HEK293 (cell line): Measurements from ENCODE around the gene IRX3.

Experiments
- CTCF ChIA-PET: fragments of 350-600 bp; formaldehyde crosslinking; extraction: SDS; loops from one replicate; lab custom pipeline; 2021; ENCODE audit warnings: antibody characterized with exemption; lab: Yijun Ruan, JAX
- POLR2A ChIA-PET: fragments of 300-600 bp; formaldehyde crosslinking; extraction: SDS; loops from one replicate; lab custom pipeline; 2020; ENCODE audit warnings: antibody characterized with exemption, inconsistent platforms; lab: Yijun Ruan, JAX
- H3K27ac ChIP-seq: fragments of 200-500 bp; sonication (Bioruptor generic); 2 replicates; pipeline ENCODE4 v1.5.1; 2014; ENCODE audit warnings: low read depth, low read length, control low read depth, inconsistent platforms; ENCODE audit errors: extremely low read depth
- H3K36me3 ChIP-seq, 2 experiments: fragments of 200-500 bp in 1 of 2; sonication (Bioruptor generic) in 1 of 2; 1 replicate in 1 of 2; 2 replicates in 1 of 2; pipeline ENCODE4 v1.5.1; 2014 to 2017; ENCODE audit warnings: inconsistent platforms in 2 of 2, low read length in 2 of 2; ENCODE audit not compliant: control insufficient read depth in 2 of 2, insufficient read depth in 1 of 2
- H3K4me1 ChIP-seq: fragments of 200-500 bp; sonication (Bioruptor generic); 2 replicates; pipeline ENCODE4 v1.5.1; 2014; ENCODE audit warnings: mild to moderate bottlenecking, low read length, inconsistent platforms; ENCODE audit not compliant: control insufficient read depth, insufficient read depth
- H3K4me3 ChIP-seq: 2 replicates; pipeline ENCODE4 v1.5.1; 2011; ENCODE audit warnings: low read depth, mild to moderate bottlenecking, control low read depth, low read length, moderate library complexity
- H3K9me3 ChIP-seq: fragments of 200-500 bp; sonication (Bioruptor generic); 2 replicates; pipeline ENCODE4 v1.5.1; 2014; ENCODE audit warnings: low read depth, low read length, inconsistent platforms; ENCODE audit not compliant: control insufficient read depth, insufficient read depth
- MEIS1 ChIP-seq: sonication (generic); formaldehyde crosslinking; IDR thresholded peaks from 2 replicates; pipeline ENCODE4 v1.8.1; 2022; ENCODE audit warnings: missing genetic modification reagents, mild to moderate bottlenecking, borderline replicate concordance
- SP7 ChIP-seq: fragments of 450-650 bp; formaldehyde crosslinking; IDR thresholded peaks from 2 replicates; pipeline ENCODE4 v1.5.1; 2016; ENCODE audit warnings: missing biosample characterization, missing genetic modification characterization
- TRIM28 ChIP-seq: IDR thresholded peaks from 2 replicates; pipeline ENCODE4 v1.6.1; 2011; ENCODE audit warnings: low read length, control low read depth, borderline replicate concordance
- WT1 ChIP-seq: fragments of 450-650 bp; formaldehyde crosslinking; IDR thresholded peaks from 2 replicates; pipeline ENCODE4 v1.5.1; 2016; ENCODE audit warnings: missing biosample characterization, missing genetic modification characterization
- ZBTB21 ChIP-seq: fragments of 450-650 bp; formaldehyde crosslinking; IDR thresholded peaks from 2 replicates; pipeline ENCODE4 v1.5.1; 2017; ENCODE audit warnings: missing biosample characterization, missing genetic modification characterization
- ZNF112 ChIP-seq: fragments of 450-650 bp; formaldehyde crosslinking; IDR thresholded peaks from 2 replicates; pipeline ENCODE4 v1.5.0; 2017; ENCODE audit warnings: missing biosample characterization, missing genetic modification characterization
- ZNF114 ChIP-seq: fragments of 450-650 bp; formaldehyde crosslinking; IDR thresholded peaks from 2 replicates; pipeline ENCODE4 v1.5.0; 2017; ENCODE audit warnings: missing biosample characterization, missing genetic modification characterization
- ZNF121 ChIP-seq: fragments of 450-650 bp; formaldehyde crosslinking; IDR thresholded peaks from 2 replicates; pipeline ENCODE4 v1.5.1; 2016; ENCODE audit warnings: missing biosample characterization, missing genetic modification characterization
- ZNF146 ChIP-seq: fragments of 450-650 bp; formaldehyde crosslinking; IDR thresholded peaks from 2 replicates; pipeline ENCODE4 v1.5.1; 2016; ENCODE audit warnings: missing biosample characterization, missing genetic modification characterization
- ZNF2 ChIP-seq: fragments of 450-650 bp; formaldehyde crosslinking; IDR thresholded peaks from 2 replicates; pipeline ENCODE4 v1.5.1; 2016; ENCODE audit warnings: missing biosample characterization, missing genetic modification characterization
- ZNF248 ChIP-seq: fragments of 450-650 bp; formaldehyde crosslinking; IDR thresholded peaks from 2 replicates; pipeline ENCODE4 v1.5.1; 2017; ENCODE audit warnings: missing biosample characterization, missing genetic modification characterization
- ZNF350 ChIP-seq: fragments of 450-650 bp; formaldehyde crosslinking; IDR thresholded peaks from 2 replicates; pipeline ENCODE4 v1.5.0; 2017; ENCODE audit warnings: missing biosample characterization, mild to moderate bottlenecking, missing genetic modification characterization
- ZNF366 ChIP-seq: fragments of 450-650 bp; formaldehyde crosslinking; conservative IDR thresholded peaks from 2 replicates; pipeline ENCODE4 v1.5.1; 2016; ENCODE audit warnings: missing biosample characterization, missing genetic modification characterization
- ZNF530 ChIP-seq: fragments of 450-650 bp; formaldehyde crosslinking; IDR thresholded peaks from 2 replicates; pipeline ENCODE4 v1.5.1; 2016; ENCODE audit warnings: low read depth, missing biosample characterization, missing genetic modification characterization
- ZNF621 ChIP-seq: fragments of 450-650 bp; formaldehyde crosslinking; IDR thresholded peaks from 2 replicates; pipeline ENCODE4 v1.5.1; 2017; ENCODE audit warnings: missing biosample characterization, missing genetic modification characterization
- ZNF670 ChIP-seq: fragments of 450-650 bp; formaldehyde crosslinking; IDR thresholded peaks from 2 replicates; pipeline ENCODE4 v1.5.1; 2016; ENCODE audit warnings: missing biosample characterization, missing genetic modification characterization, low read depth
- ZNF777 ChIP-seq: fragments of 450-650 bp; formaldehyde crosslinking; IDR thresholded peaks from 2 replicates; pipeline ENCODE4 v1.5.1; 2017; ENCODE audit warnings: missing biosample characterization, missing genetic modification characterization, borderline replicate concordance
- TF ChIP-seq, protein P1 (sequence below): fragments of 450-650 bp; formaldehyde crosslinking; IDR thresholded peaks from 2 replicates; pipeline ENCODE4 v1.5.1; 2017; ENCODE audit warnings: missing biosample characterization, missing genetic modification characterization
- TF ChIP-seq, protein P2 (sequence below): fragments of 450-650 bp; formaldehyde crosslinking; IDR thresholded peaks from 2 replicates; pipeline ENCODE4 v1.5.1; 2016; ENCODE audit warnings: missing biosample characterization, missing genetic modification characterization

IRX3 gene

DNA sequence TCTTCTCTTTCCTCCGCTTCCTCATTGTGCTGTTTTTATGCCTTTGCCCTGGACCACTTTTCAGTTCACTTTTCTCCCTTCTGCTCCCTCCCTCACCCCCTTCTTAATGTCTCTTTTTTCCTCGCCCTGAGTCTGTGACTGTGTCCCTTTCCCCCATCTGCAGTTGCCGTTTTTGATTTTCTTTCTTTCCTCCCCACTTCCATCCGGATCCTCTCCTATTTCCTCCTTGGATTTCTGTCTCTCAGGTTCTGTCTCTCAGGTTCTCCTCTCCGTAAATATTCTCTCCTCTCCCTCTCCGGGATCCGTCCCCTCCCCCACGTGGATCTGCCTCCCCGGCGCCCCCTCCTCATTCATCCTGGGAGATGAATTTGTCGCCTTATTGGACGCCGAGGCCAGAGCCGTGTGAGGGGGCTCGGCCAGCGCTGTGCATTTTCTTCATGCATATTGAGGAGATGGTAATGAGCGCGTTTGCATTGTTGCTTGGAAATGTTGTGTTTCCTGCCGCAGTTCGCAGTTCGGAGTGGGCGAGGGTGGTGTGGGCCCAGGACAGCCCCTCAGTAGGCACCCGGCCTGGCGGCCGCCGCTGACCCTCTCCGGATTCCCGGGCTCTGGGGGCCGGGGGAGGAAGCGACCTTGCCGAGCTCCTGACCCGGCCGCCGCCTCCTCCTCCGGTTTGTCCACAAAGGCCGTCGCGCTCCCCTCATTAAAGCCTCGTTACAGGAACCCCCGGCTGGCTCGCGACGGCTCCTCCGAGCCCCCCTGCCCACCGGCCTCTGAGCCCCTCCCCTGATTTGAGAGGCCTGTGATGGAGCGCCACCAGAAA lies 4.5 kb upstream of the IRX3 start:
- no peak overlapping the region for H3K4me3 ChIP-seq
- no peaks in the 10 kb centered on the region for H3K36me3 ChIP-seq
- ChIA-PET POLR2A (no interaction called here), CTCF (no interaction called here)
- H3K9me3 ChIP-seq: no peaks in the 10 kb centered on the region
- H3K4me1 ChIP-seq: 0 out of 2 replicates have a peak, but pooled peaks cover 2% of the 10 kb centered on the region
- TF ChIP-seq ZNF366 (tag by site-specific recombination) (0 out of 2 replicates have a peak, but pooled peaks have one; percentile 28), ZNF121 (tag by site-specific recombination) (no peak)
- no peak overlapping the region for H3K27ac ChIP-seq

DNA sequence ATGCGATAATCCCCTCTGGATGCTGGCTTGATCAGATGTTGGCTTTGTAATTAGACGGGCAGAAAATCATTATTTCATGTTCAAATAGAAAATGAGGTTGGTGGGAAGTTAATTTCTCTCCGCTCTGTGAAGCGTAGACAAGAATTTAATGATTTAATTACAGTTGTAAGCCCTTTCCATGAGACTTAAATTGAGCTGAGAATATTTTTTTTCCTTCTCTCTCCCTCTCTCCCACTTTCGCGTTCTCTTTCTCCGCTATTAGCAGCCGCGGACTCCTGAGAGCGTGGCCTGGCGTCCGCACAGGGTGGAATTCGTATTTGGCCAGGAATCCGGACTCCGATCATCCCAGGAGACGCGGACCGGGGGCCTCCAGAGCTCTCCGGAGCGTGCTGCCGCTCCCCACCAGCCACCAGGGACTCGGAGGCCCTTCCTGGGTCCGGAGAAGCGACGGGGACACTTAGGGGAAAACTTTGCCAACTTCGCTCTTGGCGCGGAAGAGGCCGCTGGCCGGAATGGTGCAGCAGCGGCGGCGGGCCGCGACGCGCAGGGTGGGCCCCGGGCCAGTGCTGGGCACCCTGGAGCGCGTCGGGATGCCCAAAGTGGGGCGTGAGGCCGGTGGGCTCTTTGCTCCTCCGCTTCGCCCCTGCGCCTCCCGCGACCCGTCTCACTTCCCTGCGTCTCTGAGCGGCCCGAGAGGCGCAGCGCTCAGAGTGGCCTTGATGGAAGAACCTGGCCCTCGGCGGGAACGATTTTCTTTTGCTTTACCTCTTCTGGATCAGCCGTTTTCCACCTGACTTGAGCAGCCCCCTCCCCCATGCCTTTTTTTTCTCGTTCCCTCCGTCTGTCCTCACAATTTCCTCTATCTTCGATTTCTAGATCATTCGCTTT lies 3.6 kb upstream of the IRX3 start:
- Histone ChIP-seq H3K36me3 (no peaks in the 10 kb centered on the region), H3K27ac (no peak overlapping the region), H3K4me3 (no peak overlapping the region), H3K9me3 (no peaks in the 10 kb centered on the region), H3K4me1 (0 out of 2 replicates have a peak, but pooled peaks cover 2% of the 10 kb centered on the region)
- TF ChIP-seq ZNF350 (no peak), TRIM28 (peak; percentile 5; the same call in 1 of the 2 replicates)
- POLR2A ChIA-PET: interaction anchor here (0.6 kb wide), 1 partner anchor 57 kb away, joined by 3 read pairs; no protein-coding TSS in a partner anchor
- CTCF ChIA-PET: no interaction called here

DNA sequence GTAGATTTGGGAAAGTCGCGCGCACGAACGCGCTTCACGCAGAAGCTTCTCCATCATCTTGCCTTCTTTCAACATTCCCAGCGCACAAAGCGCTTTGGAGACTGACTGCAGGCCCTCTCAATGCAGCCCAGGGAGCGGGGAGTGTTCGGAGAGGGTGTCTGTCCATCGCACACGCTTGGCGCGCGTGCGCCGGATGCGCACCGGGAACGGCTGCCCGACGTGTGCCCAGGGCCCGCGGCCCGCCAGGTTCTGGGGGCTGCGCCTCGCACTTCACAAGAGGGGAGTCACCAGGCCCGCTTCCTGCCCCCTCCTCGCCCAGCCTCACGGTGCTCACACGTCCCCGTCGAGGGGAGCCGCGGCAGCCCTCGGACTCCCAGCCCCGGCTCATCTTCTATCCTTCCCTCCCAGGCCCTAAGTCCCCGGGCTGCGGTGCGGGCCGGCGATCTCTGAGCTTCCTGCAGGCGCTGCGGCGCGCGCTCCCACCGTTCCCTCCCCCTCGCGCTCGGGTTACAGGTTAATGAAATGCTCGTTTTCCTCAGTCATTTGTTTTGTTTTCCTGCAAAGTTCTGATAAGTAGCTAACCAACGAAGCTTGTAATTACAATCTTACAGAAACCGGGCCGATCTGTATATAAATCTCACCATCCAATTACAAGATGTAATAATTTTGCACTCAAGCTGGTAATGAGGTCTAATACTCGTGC lies 2.8 kb upstream of the IRX3 start:
- ChIA-PET POLR2A (interaction anchor here (0.6 to 0.7 kb wide), 2 partner anchors 57 to 547 kb away, joined by 3 read pairs; no protein-coding TSS in a partner anchor), CTCF (no interaction called here)
- no peak overlapping the region for H3K4me3 ChIP-seq

DNA sequence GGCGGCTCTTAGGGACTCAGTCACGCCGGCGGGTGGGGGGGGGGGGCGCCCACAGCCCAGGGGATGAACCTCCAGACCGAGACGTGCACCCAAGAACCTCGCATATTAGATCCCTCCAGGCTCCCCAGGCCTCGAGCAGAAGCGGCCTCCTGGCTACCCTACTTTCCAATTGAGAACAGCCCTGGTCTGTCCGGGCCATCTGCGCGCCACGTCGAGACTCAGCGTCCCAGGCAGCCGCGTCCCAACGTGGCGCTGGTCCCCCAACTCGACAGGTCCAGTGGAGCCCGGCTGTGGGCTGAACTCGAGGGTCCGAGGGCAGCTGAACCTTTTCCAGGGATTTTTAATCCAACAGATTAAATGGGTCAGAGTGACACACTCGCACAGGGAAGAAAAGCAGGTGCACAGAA lies 2.3 kb upstream of the IRX3 start:
- Histone ChIP-seq H3K27ac (no peak overlapping the region), H3K4me1 (0 out of 2 replicates have a peak, but pooled peaks cover 2% of the 10 kb centered on the region), H3K36me3 (peaks cover 0 to 4% of the 10 kb centered on the region in 2 experiments; a peak in 2 of 3 replicates), H3K9me3 (no peaks in the 10 kb centered on the region), H3K4me3 (no peak overlapping the region)
- ChIA-PET POLR2A (interaction anchor here (0.6 to 0.7 kb wide), 2 partner anchors 237 to 546 kb away, joined by 3 to 4 read pairs; no protein-coding TSS in a partner anchor), CTCF (no interaction called here)
- TF ChIP-seq ZNF530 (tag by site-specific recombination): no peak
- no peak for TF ChIP-seq ZNF2
- TF ChIP-seq MEIS1: no peak
- no peak for TF ChIP-seq ZBTB21 (tag by site-specific recombination)
- no peak for TF ChIP-seq SP7
- TF ChIP-seq ZNF621 (tag by site-specific recombination): no peak
- TF ChIP-seq, protein P1, sequence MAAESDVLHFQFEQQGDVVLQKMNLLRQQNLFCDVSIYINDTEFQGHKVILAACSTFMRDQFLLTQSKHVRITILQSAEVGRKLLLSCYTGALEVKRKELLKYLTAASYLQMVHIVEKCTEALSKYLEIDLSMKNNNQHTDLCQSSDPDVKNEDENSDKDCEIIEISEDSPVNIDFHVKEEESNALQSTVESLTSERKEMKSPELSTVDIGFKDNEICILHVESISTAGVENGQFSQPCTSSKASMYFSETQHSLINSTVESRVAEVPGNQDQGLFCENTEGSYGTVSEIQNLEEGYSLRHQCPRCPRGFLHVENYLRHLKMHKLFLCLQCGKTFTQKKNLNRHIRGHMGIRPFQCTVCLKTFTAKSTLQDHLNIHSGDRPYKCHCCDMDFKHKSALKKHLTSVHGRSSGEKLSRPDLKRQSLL: no peak
- TF ChIP-seq ZNF146: no peak
- no peak for TF ChIP-seq ZNF112 (tag by site-specific recombination)
- TF ChIP-seq WT1: no peak
- no peak for TF ChIP-seq ZNF777
- no peak for TF ChIP-seq ZNF670

More for the DNA sequence above, 2.8 kb upstream of the IRX3 start:
- TF ChIP-seq TRIM28 (0 out of 2 replicates have a peak, but pooled peaks have one; percentile 20), ZNF248 (tag by site-specific recombination) (no peak), ZNF114 (tag by site-specific recombination) (no peak)
- TF ChIP-seq, protein P2, sequence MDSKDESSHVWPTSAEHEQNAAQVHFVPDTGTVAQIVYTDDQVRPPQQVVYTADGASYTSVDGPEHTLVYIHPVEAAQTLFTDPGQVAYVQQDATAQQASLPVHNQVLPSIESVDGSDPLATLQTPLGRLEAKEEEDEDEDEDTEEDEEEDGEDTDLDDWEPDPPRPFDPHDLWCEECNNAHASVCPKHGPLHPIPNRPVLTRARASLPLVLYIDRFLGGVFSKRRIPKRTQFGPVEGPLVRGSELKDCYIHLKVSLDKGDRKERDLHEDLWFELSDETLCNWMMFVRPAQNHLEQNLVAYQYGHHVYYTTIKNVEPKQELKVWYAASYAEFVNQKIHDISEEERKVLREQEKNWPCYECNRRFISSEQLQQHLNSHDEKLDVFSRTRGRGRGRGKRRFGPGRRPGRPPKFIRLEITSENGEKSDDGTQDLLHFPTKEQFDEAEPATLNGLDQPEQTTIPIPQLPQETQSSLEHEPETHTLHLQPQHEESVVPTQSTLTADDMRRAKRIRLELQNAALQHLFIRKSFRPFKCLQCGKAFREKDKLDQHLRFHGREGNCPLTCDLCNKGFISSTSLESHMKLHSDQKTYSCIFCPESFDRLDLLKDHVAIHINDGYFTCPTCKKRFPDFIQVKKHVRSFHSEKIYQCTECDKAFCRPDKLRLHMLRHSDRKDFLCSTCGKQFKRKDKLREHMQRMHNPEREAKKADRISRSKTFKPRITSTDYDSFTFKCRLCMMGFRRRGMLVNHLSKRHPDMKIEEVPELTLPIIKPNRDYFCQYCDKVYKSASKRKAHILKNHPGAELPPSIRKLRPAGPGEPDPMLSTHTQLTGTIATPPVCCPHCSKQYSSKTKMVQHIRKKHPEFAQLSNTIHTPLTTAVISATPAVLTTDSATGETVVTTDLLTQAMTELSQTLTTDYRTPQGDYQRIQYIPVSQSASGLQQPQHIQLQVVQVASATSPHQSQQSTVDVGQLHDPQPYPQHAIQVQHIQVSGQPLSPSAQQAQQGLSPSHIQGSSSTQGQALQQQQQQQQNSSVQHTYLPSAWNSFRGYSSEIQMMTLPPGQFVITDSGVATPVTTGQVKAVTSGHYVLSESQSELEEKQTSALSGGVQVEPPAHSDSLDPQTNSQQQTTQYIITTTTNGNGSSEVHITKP: no peak
- no peaks in the 10 kb centered on the region for H3K9me3 ChIP-seq
- H3K27ac ChIP-seq: no peak overlapping the region
- H3K4me1 ChIP-seq: 0 out of 2 replicates have a peak, but pooled peaks cover 2% of the 10 kb centered on the region
- no peaks in the 10 kb centered on the region for H3K36me3 ChIP-seq
